OCI-LY7 (cell line): ENCODE data around the gene ZNF850. TPM values are rescaled to one million over a fixed set of nuclear protein-coding genes. Genes with fewer than 3 reads are reported as not detected.
A peak's percentile ranks its signal among the peaks of the same experiment; 100 is the strongest.

Experiments
- BruUV-seq: library from RNA; stranded (reverse); fragments of 400-500 nt; replicated peaks from 2 replicates; lab custom pipeline; 2021; lab: Mats Ljungman, UMichigan
- CTCF ChIA-PET: fragments of 300-600 bp; sonication (Branson Sonifier 250); formaldehyde crosslinking; loops from one replicate; lab custom pipeline; 2022; ENCODE audit warnings: antibody characterized with exemption; ENCODE audit not compliant: unreplicated experiment; lab: Charles Lee
- POLR2A ChIA-PET: fragments of 300-600 bp; sonication (Branson Sonifier 250); formaldehyde crosslinking; loops from one replicate; lab custom pipeline; 2022; ENCODE audit warnings: antibody characterized with exemption; lab: Charles Lee
- DNase-seq: peaks from one replicate; pipeline ENCODE4 v3.0.0-alpha.2; 2015; ENCODE audit warnings: low spot score
- H2AFZ ChIP-seq: fragments of 200-600 bp; sonication (generic), shearing (Covaris generic); 2 replicates; pipeline ENCODE4 v1.6.1; 2014; ENCODE audit warnings: mild to moderate bottlenecking, antibody characterized with exemption, low read length, moderate library complexity
- H3K27ac ChIP-seq: fragments of 200-600 bp; sonication (generic); 2 replicates; pipeline ENCODE4 v1.5.1; 2014; ENCODE audit warnings: mixed run types, low read depth, mild to moderate bottlenecking, moderate library complexity, low read length, inconsistent platforms; ENCODE audit not compliant: poor library complexity, severe bottlenecking
- H3K36me3 ChIP-seq: fragments of 200-600 bp; sonication (generic); 2 replicates; pipeline ENCODE4 v1.6.1; 2014; ENCODE audit warnings: mild to moderate bottlenecking, antibody characterized with exemption, low read length, moderate library complexity, mixed read lengths; ENCODE audit not compliant: insufficient read depth
- H3K4me1 ChIP-seq: fragments of 200-600 bp; sonication (generic); 2 replicates; pipeline ENCODE4 v1.5.1; 2014; ENCODE audit warnings: mild to moderate bottlenecking, low read length; ENCODE audit not compliant: insufficient read depth, poor library complexity, severe bottlenecking
- H3K4me2 ChIP-seq: fragments of 200-600 bp; sonication (generic); 2 replicates; pipeline ENCODE4 v1.6.1; 2014; ENCODE audit warnings: mild to moderate bottlenecking, low read length
- H3K4me3 ChIP-seq: fragments of 200-600 bp; sonication (generic); 2 replicates; pipeline ENCODE4 v1.5.1; 2014; ENCODE audit warnings: mild to moderate bottlenecking, low read depth, low read length; ENCODE audit not compliant: poor library complexity, severe bottlenecking
- H3K79me2 ChIP-seq: fragments of 200-600 bp; sonication (generic); 2 replicates; pipeline ENCODE4 v1.6.1; 2016; ENCODE audit warnings: low read depth, mild to moderate bottlenecking, low read length, moderate library complexity, mixed read lengths; ENCODE audit not compliant: insufficient read depth
- H3K9me2 ChIP-seq: fragments of 200-600 bp; sonication (generic); 2 replicates; pipeline ENCODE4 v1.6.1; 2016; ENCODE audit warnings: mild to moderate bottlenecking, low read length, mixed read lengths; ENCODE audit not compliant: insufficient read depth
- H3K9me3 ChIP-seq: fragments of 200-600 bp; sonication (generic); 2 replicates; pipeline ENCODE4 v1.6.1; 2014; ENCODE audit warnings: mild to moderate bottlenecking, mixed run types, low read length, mixed read lengths
- H4K20me1 ChIP-seq: fragments of 200-600 bp; sonication (generic); 2 replicates; pipeline ENCODE4 v1.6.1; 2014; ENCODE audit warnings: mild to moderate bottlenecking, antibody characterized with exemption, low read length, moderate library complexity, mixed read lengths; ENCODE audit not compliant: insufficient read depth
- EZH2phosphoT487 ChIP-seq: fragments of 200-600 bp; sonication (generic); IDR thresholded peaks from 2 replicates; pipeline ENCODE4 v1.6.1; 2018; ENCODE audit warnings: low read depth, borderline replicate concordance, mild to moderate bottlenecking, mixed run types, antibody characterized with exemption, low read length, moderate library complexity, mixed read lengths
- intact Hi-C: fragments of 100-400 bp; cut with micrococcal nuclease; formaldehyde crosslinking; loops from one replicate; pipeline ENCODE4 v1.10.0; 2022; ENCODE audit not compliant: unreplicated experiment
- total RNA-seq, 2 experiments: library from RNA; depleted of rRNA in 1 of 2; stranded (reverse); fragments of >200 nt in 1 of 2; shearing (Covaris generic) in 1 of 2; gene quantifications; 2 replicates each; pipeline ENCODE4 v1.2.3, GENCODE V29; 2014 to 2022
- TF ChIP-seq, protein P1 (sequence below): fragments of 200-600 bp; sonication (generic); conservative IDR thresholded peaks from 2 replicates; pipeline ENCODE4 v1.5.1; 2014; ENCODE audit warnings: mild to moderate bottlenecking, antibody characterized with exemption, low read length, moderate library complexity, mixed read lengths

Gene ZNF850
- total RNA-seq, 2 experiments from 2014 or later = 8.4 to 10.6 TPM

DNA sequence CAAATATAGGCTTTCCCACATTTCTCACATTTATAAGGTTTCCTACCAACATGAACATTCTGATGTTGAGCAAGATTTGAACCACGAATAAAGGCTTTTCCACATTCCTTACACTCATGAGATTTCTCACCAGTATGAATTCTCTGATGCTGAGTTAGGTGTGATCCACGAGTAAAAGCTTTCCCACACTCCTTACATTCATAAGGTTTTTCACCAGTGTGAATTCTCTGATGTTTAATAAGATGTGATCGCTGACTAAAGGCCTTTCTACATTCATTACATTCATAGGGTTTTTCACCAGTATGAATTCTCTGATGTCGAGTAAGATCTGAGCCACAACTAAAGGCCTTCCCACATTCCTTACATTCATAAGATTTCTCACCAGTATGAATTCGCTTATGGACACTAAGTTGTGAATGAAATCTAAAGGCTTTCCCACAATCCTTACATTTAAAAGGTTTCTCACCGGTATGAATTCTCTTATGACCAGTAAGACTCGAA lies 46.6 kb upstream of the ZNF850 start:
- Histone ChIP-seq H3K36me3 (no peaks in the 10 kb centered on the region; the same call in 1 of the 2 replicates), H4K20me1 (no peaks in the 10 kb centered on the region), H3K4me3 (no peak overlapping the region), H3K4me1 (no peaks in the 10 kb centered on the region), H3K9me3 (peaks cover 47% of the 10 kb centered on the region), H2AFZ (no peak overlapping the region), H3K4me2 (no peak overlapping the region), H3K79me2 (no peaks in the 10 kb centered on the region), H3K27ac (no peak overlapping the region), H3K9me2 (no peaks in the 10 kb centered on the region)
- no peak for DNase-seq
- ChIA-PET CTCF (no interaction called here), POLR2A (no interaction called here)
- intact Hi-C loops = no loop called here
- TF ChIP-seq EZH2phosphoT487 = no peak
- TF ChIP-seq, protein P1, sequence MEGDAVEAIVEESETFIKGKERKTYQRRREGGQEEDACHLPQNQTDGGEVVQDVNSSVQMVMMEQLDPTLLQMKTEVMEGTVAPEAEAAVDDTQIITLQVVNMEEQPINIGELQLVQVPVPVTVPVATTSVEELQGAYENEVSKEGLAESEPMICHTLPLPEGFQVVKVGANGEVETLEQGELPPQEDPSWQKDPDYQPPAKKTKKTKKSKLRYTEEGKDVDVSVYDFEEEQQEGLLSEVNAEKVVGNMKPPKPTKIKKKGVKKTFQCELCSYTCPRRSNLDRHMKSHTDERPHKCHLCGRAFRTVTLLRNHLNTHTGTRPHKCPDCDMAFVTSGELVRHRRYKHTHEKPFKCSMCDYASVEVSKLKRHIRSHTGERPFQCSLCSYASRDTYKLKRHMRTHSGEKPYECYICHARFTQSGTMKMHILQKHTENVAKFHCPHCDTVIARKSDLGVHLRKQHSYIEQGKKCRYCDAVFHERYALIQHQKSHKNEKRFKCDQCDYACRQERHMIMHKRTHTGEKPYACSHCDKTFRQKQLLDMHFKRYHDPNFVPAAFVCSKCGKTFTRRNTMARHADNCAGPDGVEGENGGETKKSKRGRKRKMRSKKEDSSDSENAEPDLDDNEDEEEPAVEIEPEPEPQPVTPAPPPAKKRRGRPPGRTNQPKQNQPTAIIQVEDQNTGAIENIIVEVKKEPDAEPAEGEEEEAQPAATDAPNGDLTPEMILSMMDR = no peak
- TSS peak; percentile 56 for BruUV-seq

DNA sequence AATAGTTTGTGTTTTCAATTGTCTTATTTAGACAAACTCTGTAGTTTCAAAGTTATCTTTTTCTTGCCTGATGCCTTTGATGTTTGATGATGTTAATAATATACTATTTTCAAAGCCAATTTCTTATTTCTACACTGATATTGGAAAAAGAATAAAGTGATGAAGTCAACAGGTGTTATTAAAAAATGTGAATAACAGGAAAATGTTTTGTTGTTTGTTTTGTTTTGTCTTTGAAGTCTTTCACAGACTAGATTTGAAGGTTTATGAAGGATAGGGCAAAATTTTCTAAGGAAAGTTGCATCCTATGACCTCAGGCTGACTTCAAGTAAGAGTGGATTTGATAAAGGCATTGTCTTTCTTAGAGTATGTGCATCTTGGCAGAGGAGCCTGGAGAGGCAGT lies 34.4 kb upstream of the ZNF850 start:
- Histone ChIP-seq H3K4me1 (no peaks in the 10 kb centered on the region), H3K9me2 (no peaks in the 10 kb centered on the region)
- POLR2A ChIA-PET = interaction anchor here (1.0 kb wide), 1 partner anchor 52 kb away, joined by 4 read pairs; no protein-coding TSS in a partner anchor

DNA sequence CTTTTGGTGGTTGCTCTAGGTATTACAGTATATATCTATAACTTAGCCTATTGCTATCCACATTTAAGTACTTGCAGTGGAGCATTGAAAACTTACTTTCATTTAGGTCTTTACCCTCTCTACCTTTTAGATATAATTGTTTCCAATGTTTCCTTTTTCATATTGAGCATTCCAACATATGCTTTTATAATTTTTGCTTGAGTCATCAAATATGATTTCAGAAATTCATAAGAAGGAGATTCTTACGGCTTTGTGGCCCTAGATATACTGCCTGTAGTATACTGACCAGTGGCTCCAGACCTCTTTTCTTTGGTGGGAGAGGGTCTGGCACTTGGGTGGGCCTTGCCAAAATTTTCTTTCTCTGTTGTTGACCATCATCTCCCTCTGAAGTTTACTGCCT lies 32.8 kb upstream of the ZNF850 start:
- Histone ChIP-seq H3K9me2 (no peaks in the 10 kb centered on the region), H3K9me3 (peaks cover 8% of the 10 kb centered on the region; the same call in 1 of the 2 replicates), H3K79me2 (no peaks in the 10 kb centered on the region), H3K27ac (no peak overlapping the region), H2AFZ (no peak overlapping the region), H3K36me3 (no peaks in the 10 kb centered on the region), H4K20me1 (no peaks in the 10 kb centered on the region), H3K4me3 (no peak overlapping the region), H3K4me2 (no peak overlapping the region), H3K4me1 (no peaks in the 10 kb centered on the region)
- no TSS peak for BruUV-seq
- CTCF ChIA-PET = no interaction called here
- TF ChIP-seq, protein P1 = no peak
- TF ChIP-seq EZH2phosphoT487 = no peak
- no peak for DNase-seq
- POLR2A ChIA-PET = interaction anchor here (0.7 kb wide), 1 partner anchor 883 kb away, joined by 9 read pairs; no protein-coding TSS in a partner anchor
- intact Hi-C loops = no loop called here

More for the DNA sequence above, 34.4 kb upstream of the ZNF850 start:
- Histone ChIP-seq H4K20me1 (no peaks in the 10 kb centered on the region), H3K9me3 (peaks cover 14% of the 10 kb centered on the region; the same call in 1 of the 2 replicates), H3K4me3 (no peak overlapping the region), H3K36me3 (no peaks in the 10 kb centered on the region), H3K79me2 (no peaks in the 10 kb centered on the region), H3K4me2 (no peak overlapping the region), H3K27ac (no peak overlapping the region), H2AFZ (no peak overlapping the region)
- intact Hi-C loops = no loop called here
- BruUV-seq = no TSS peak
- DNase-seq = no peak
- CTCF ChIA-PET = no interaction called here
- TF ChIP-seq EZH2phosphoT487 = no peak
- TF ChIP-seq, protein P1 = no peak
